GM12891 (cell line): ENCODE results near the gene ERICH4.

Experiments used
- DNase-seq: peaks from one replicate; pipeline ENCODE4 v3.0.0; 2011; ENCODE audit warnings: low spot score; ENCODE audit not compliant: insufficient read length
- FAIRE-seq: peaks from 2 replicates; lab custom pipeline; 2011; peaks lifted over from hg19 to GRCh38; lab: Jason Lieb, UNC
- PAX5 ChIP-seq: IDR thresholded peaks from 2 replicates; pipeline ENCODE4 v1.6.1; 2011; ENCODE audit warnings: low read length, moderate library complexity, mild to moderate bottlenecking; ENCODE audit not compliant: insufficient read depth, severe bottlenecking
- POLR2A ChIP-seq: IDR thresholded peaks from 2 replicates; pipeline ENCODE4 v1.6.1; 2011; ENCODE audit warnings: low read depth, low read length, control low read depth
- POLR2AphosphoS5 ChIP-seq: IDR thresholded peaks from 2 replicates; pipeline ENCODE4 v1.6.1; 2011; ENCODE audit warnings: low read depth, low read length, control low read depth
- POU2F2 ChIP-seq: IDR thresholded peaks from 2 replicates; pipeline ENCODE4 v1.6.1; 2011; ENCODE audit warnings: low read depth, mild to moderate bottlenecking, control low read depth, low read length, moderate library complexity
- SPI1 ChIP-seq: IDR thresholded peaks from 2 replicates; pipeline ENCODE4 v1.6.1; 2011; ENCODE audit warnings: low read depth, low read length, control low read depth
- TAF1 ChIP-seq: IDR thresholded peaks from 2 replicates; pipeline ENCODE4 v1.6.1; 2011; ENCODE audit warnings: low read depth, low read length, control low read depth

ERICH4 gene

GRCh38 chr19:41413947-41414346 is 29.0 kb upstream of the ERICH4 start:
- no peak for TF ChIP-seq POLR2AphosphoS5
- no peak for TF ChIP-seq SPI1
- no peak for TF ChIP-seq POU2F2
- no peak for TF ChIP-seq TAF1
- no peak for TF ChIP-seq POLR2A
- no peak for TF ChIP-seq PAX5
- no peak for FAIRE-seq
- no peak for DNase-seq

- DNase-seq = no peak
- FAIRE-seq = no peak
- TF ChIP-seq PAX5 (no peak), TAF1 (no peak), POU2F2 (no peak), POLR2AphosphoS5 (no peak), SPI1 (no peak)
Observed at GRCh38 chr19:41414461-41414860, 28.5 kb upstream of the ERICH4 start.

- no peak for DNase-seq
- TF ChIP-seq PAX5 (no peak), POU2F2 (no peak), POLR2AphosphoS5 (no peak), SPI1 (no peak), TAF1 (no peak), POLR2A (no peak)
- FAIRE-seq = no peak
Observed at GRCh38 chr19:41415154-41415571, 27.8 kb upstream of the ERICH4 start.

- no peak for DNase-seq
- FAIRE-seq = no peak
- no peak for TF ChIP-seq POLR2AphosphoS5
- no peak for TF ChIP-seq POLR2A
- TF ChIP-seq PAX5 = no peak
- no peak for TF ChIP-seq TAF1
- TF ChIP-seq POU2F2 = no peak
- TF ChIP-seq SPI1 = no peak
Observed at GRCh38 chr19:41416194-41416674, 26.7 kb upstream of the ERICH4 start.

GRCh38 chr19:41420101-41420880 is 22.7 kb upstream of the ERICH4 start:
- DNase-seq (no peak), FAIRE-seq (no peak)
- TF ChIP-seq POLR2AphosphoS5 (no peak), PAX5 (no peak), POLR2A (no peak), POU2F2 (no peak), SPI1 (no peak), TAF1 (no peak)

- no peak for DNase-seq
- TF ChIP-seq PAX5 (no peak), POLR2A (no peak), POU2F2 (no peak), TAF1 (no peak), POLR2AphosphoS5 (no peak), SPI1 (no peak)
- no peak for FAIRE-seq
Observed at GRCh38 chr19:41421314-41421713, 21.6 kb upstream of the ERICH4 start.

GRCh38 chr19:41421973-41422372 is 21.0 kb upstream of the ERICH4 start:
- DNase-seq (no peak), FAIRE-seq (no peak)
- TF ChIP-seq POU2F2 = no peak
- no peak for TF ChIP-seq PAX5
- no peak for TF ChIP-seq POLR2A
- no peak for TF ChIP-seq SPI1
- TF ChIP-seq POLR2AphosphoS5 = no peak
- TF ChIP-seq TAF1 = no peak

GRCh38 chr19:41422456-41422855 is 20.5 kb upstream of the ERICH4 start:
- no peak for TF ChIP-seq POU2F2
- no peak for TF ChIP-seq PAX5
- TF ChIP-seq TAF1 = no peak
- DNase-seq (no peak), FAIRE-seq (no peak)

- TF ChIP-seq PAX5 = no peak
- TF ChIP-seq SPI1 = no peak
- no peak for TF ChIP-seq TAF1
- TF ChIP-seq POLR2AphosphoS5 = no peak
- no peak for TF ChIP-seq POLR2A
- TF ChIP-seq POU2F2 = no peak
- FAIRE-seq = no peak
- DNase-seq = no peak
Observed at GRCh38 chr19:41422955-41423354, 20.0 kb upstream of the ERICH4 start.
